ENCODE data around the gene SFRP5. TPM values are rescaled to one million over a fixed set of nuclear protein-coding genes. Genes with fewer than 3 reads are reported as not detected.
A peak's percentile ranks its signal among the peaks of the same experiment; 100 is the strongest.

The SFRP5 gene
- total RNA-seq, 1 experiment from 2014 or later, result 3.5 TPM

GRCh38 chr10:97771055-97771891 lies 526 bp downstream of the SFRP5 start (continued):
- TF ChIP-seq FOXK1 (CRISPR knock-in tag; IDR thresholded peaks at IDR 0.05) (no peak), SP1 (CRISPR knock-in tag; conservative IDR thresholded peaks at IDR 0.05) (no peak), ZNF532 (CRISPR knock-in tag; IDR thresholded peaks at IDR 0.05; ENCODE audit: borderline replicate concordance) (no peak), E2F5 (CRISPR knock-in tag; IDR thresholded peaks at IDR 0.05) (no peak), TEAD1 (CRISPR knock-in tag; IDR thresholded peaks at IDR 0.05) (peak; percentile 57; the same call in 1 of the 2 replicates), ATF2 (CRISPR knock-in tag; IDR thresholded peaks at IDR 0.05; ENCODE audit: borderline replicate concordance, low read depth) (no peak), STAT6 (CRISPR knock-in tag; conservative IDR thresholded peaks at IDR 0.05; ENCODE audit: low read depth) (0 out of 2 replicates have a peak, but pooled peaks have one; percentile 19), ZNF281 (CRISPR knock-in tag; IDR thresholded peaks at IDR 0.05) (0 out of 2 replicates have a peak, but pooled peaks have one; percentile 35), RORB (CRISPR knock-in tag; IDR thresholded peaks at IDR 0.05) (no peak), ZSCAN18 (CRISPR knock-in tag; IDR thresholded peaks at IDR 0.05) (no peak), MYBL2 (CRISPR knock-in tag; IDR thresholded peaks at IDR 0.05) (0 out of 2 replicates have a peak, but pooled peaks have one; percentile 22), MXD4 (CRISPR knock-in tag; IDR thresholded peaks at IDR 0.05; ENCODE audit: borderline replicate concordance) (no peak), NFE2L1 (CRISPR knock-in tag; IDR thresholded peaks at IDR 0.05) (no peak; the same call in 1 of the 2 replicates), ATF6 (CRISPR knock-in tag; IDR thresholded peaks at IDR 0.05) (no peak), ZNF232 (CRISPR knock-in tag; IDR thresholded peaks at IDR 0.05) (no peak), ZNF138 (CRISPR knock-in tag; conservative IDR thresholded peaks at IDR 0.05) (0 out of 2 replicates have a peak, but pooled peaks have one; percentile 57), E2F1 (CRISPR knock-in tag; IDR thresholded peaks at IDR 0.05) (no peak), NFYB (CRISPR knock-in tag; conservative IDR thresholded peaks at IDR 0.05; ENCODE audit: low read depth) (no peak), RELA (CRISPR knock-in tag; IDR thresholded peaks at IDR 0.05; ENCODE audit: borderline replicate concordance) (peak; percentile 49; the same call in 1 of the 2 replicates)
